Fibroblast of lung (primary cell): ENCODE data around the gene HBG1.

ENCODE experiments used
- EZH2 ChIP-seq: IDR thresholded peaks from 2 replicates; pipeline ENCODE4 v1.5.1; 2012; ENCODE audit warnings: low read length, control low read depth, mild to moderate bottlenecking; ENCODE audit errors: missing control alignments
- TF ChIP-seq, protein P1 (sequence below), 2 donors: IDR thresholded peaks in 1 of 2; conservative IDR thresholded peaks in 1 of 2; 1 replicate in 1 of 2; 2 replicates in 1 of 2; pipeline ENCODE4 v1.5.1; 2011 to 2012; ENCODE audit warnings: low read length in 2 of 2, control low read depth in 1 of 2, inconsistent platforms in 1 of 2, low read depth in 1 of 2, mild to moderate bottlenecking in 1 of 2

DNA sequence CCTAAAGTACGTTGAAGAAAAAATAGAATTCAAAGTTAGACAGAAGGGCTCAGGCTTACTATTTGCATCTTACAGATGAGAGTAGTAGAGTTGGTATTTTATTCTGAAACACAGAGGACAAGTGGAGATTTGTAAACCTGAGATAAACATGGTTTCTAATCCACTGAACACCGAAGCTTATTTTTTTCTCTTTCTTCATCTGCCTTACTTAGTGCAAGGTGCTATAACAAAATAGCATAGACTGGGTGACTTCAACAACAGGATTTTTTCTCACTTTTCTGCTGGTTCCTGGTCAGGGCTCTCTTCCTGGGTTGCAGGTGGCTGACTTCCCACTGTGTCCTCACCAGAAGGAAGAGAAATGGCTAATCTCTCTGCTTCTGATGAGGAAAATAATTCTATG lies 2.1 kb upstream of the HBG1 start:
- TF ChIP-seq, protein P1, sequence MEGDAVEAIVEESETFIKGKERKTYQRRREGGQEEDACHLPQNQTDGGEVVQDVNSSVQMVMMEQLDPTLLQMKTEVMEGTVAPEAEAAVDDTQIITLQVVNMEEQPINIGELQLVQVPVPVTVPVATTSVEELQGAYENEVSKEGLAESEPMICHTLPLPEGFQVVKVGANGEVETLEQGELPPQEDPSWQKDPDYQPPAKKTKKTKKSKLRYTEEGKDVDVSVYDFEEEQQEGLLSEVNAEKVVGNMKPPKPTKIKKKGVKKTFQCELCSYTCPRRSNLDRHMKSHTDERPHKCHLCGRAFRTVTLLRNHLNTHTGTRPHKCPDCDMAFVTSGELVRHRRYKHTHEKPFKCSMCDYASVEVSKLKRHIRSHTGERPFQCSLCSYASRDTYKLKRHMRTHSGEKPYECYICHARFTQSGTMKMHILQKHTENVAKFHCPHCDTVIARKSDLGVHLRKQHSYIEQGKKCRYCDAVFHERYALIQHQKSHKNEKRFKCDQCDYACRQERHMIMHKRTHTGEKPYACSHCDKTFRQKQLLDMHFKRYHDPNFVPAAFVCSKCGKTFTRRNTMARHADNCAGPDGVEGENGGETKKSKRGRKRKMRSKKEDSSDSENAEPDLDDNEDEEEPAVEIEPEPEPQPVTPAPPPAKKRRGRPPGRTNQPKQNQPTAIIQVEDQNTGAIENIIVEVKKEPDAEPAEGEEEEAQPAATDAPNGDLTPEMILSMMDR (conservative IDR thresholded peaks at IDR 0.05 in 1 of 2, IDR thresholded peaks at IDR 0.05 in 1 of 2; ENCODE audit: low read depth in 1 of 2, low read length in 2 of 2), result no peak
- TF ChIP-seq EZH2, result no peak
